SU-DHL-6 (cell line): ENCODE results near the gene APOL3.

Source experiments
- H2AFZ ChIP-seq: fragments of 200-600 bp; sonication (generic); 2 replicates; pipeline ENCODE4 v1.6.1; 2014; ENCODE audit warnings: low read depth, mild to moderate bottlenecking, moderate library complexity, mixed read lengths, antibody characterized with exemption, low read length; ENCODE audit not compliant: severe bottlenecking
- H3F3A ChIP-seq: fragments of 200-600 bp; shearing (Covaris generic); 2 replicates; pipeline ENCODE4 v1.6.0; 2016; ENCODE audit warnings: antibody characterized with exemption, mild to moderate bottlenecking; ENCODE audit not compliant: insufficient read depth
- H3K27ac ChIP-seq: fragments of 200-600 bp; sonication (generic); 2 replicates; pipeline ENCODE4 v1.5.1; 2016; ENCODE audit warnings: low read depth, mild to moderate bottlenecking, low read length, moderate library complexity, mixed read lengths
- H3K27me3 ChIP-seq: fragments of 200-600 bp; sonication (generic), shearing (Covaris generic); 2 replicates; pipeline ENCODE4 v1.6.0; 2014; ENCODE audit warnings: mild to moderate bottlenecking, low read length
- H3K36me3 ChIP-seq: fragments of 200-600 bp; sonication (generic); 2 replicates; pipeline ENCODE4 v1.6.1; 2014; ENCODE audit warnings: mild to moderate bottlenecking, low read length, mixed read lengths
- H3K4me2 ChIP-seq: fragments of 300-600, 200-600 bp; shearing (Covaris generic), sonication (generic); 2 replicates; pipeline ENCODE4 v1.6.0; 2014; ENCODE audit warnings: low read length, low read depth, mild to moderate bottlenecking; ENCODE audit not compliant: poor library complexity, severe bottlenecking
- H3K4me3 ChIP-seq: fragments of 200-600 bp; sonication (generic); 2 replicates; pipeline ENCODE4 v1.5.1; 2014; ENCODE audit warnings: antibody characterized with exemption, low read length, mild to moderate bottlenecking, mixed read lengths; ENCODE audit not compliant: insufficient read depth, poor library complexity, severe bottlenecking
- H3K79me2 ChIP-seq: fragments of 200-600 bp; sonication (generic); 2 replicates; pipeline ENCODE4 v1.6.1; 2014; ENCODE audit warnings: mild to moderate bottlenecking, low read length, moderate library complexity; ENCODE audit not compliant: insufficient read depth
- H3K9ac ChIP-seq: fragments of 200-600 bp; sonication (generic); 2 replicates; pipeline ENCODE4 v1.7.0; 2014; ENCODE audit warnings: mild to moderate bottlenecking, low read length
- H3K9me2 ChIP-seq: fragments of 200-600 bp; sonication (generic); replicated peaks from 2 replicates; pipeline ENCODE4 v1.6.1; 2014; ENCODE audit warnings: low read length; ENCODE audit not compliant: insufficient read depth
- H3K9me3 ChIP-seq: fragments of 200-600 bp; sonication (generic); 2 replicates; pipeline ENCODE4 v1.6.1; 2014; ENCODE audit warnings: low read length, mixed read lengths; ENCODE audit not compliant: insufficient read depth
- H4K20me1 ChIP-seq: fragments of 200-600 bp; sonication (generic); 2 replicates; pipeline ENCODE4 v1.6.1; 2014; ENCODE audit warnings: low read depth, mild to moderate bottlenecking, antibody characterized with exemption, low read length, moderate library complexity, mixed read lengths
- EZH2phosphoT487 ChIP-seq: fragments of 200-600 bp; sonication (generic), shearing (Covaris generic); conservative IDR thresholded peaks from 2 replicates; pipeline ENCODE4 v1.6.1; 2018; ENCODE audit warnings: mild to moderate bottlenecking, antibody characterized with exemption, low read length, moderate library complexity, mixed read lengths
- TF ChIP-seq, protein P1 (sequence below): fragments of 200-600 bp; sonication (generic); IDR thresholded peaks from one replicate; pipeline ENCODE4 v1.5.1; 2017; ENCODE audit warnings: antibody characterized with exemption, mild to moderate bottlenecking, low read length, moderate library complexity; ENCODE audit not compliant: insufficient read depth, poor library complexity, severe bottlenecking

Gene APOL3

DNA sequence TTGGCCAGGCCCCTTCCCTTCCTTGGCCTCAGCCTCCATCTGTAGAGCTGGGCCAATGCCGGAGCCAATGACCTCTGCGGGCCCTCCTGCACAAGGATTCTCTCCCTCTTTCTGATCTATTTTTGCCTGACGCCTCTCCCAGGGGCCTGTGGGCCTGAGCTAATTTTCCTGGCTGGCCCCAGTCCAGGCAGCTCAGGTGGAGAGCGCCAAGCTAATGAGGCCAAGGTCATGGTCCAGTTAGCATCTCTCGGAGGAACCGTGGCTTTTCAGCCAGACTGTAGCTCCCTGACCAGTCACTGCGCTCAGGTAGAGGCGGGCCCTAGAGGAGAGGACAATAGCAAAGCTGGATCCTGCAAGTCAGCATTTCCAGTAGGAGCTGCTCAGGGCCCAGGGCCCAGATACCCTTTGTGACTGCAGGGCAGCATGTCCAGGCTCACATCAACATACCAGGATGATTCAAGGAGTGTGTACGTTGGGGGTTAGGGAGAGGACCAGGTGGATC, 43.5 kb downstream of the APOL3 start:
- no peak overlapping the region for H3K4me2 ChIP-seq
- H2AFZ ChIP-seq: no peak overlapping the region
- H4K20me1 ChIP-seq: no peaks in the 10 kb centered on the region
- H3K79me2 ChIP-seq: no peaks in the 10 kb centered on the region
- no peaks in the 10 kb centered on the region for H3K9me3 ChIP-seq
- no peak overlapping the region for H3K27ac ChIP-seq
- no peaks in the 10 kb centered on the region for H3K9me2 ChIP-seq
- TF ChIP-seq, protein P1, sequence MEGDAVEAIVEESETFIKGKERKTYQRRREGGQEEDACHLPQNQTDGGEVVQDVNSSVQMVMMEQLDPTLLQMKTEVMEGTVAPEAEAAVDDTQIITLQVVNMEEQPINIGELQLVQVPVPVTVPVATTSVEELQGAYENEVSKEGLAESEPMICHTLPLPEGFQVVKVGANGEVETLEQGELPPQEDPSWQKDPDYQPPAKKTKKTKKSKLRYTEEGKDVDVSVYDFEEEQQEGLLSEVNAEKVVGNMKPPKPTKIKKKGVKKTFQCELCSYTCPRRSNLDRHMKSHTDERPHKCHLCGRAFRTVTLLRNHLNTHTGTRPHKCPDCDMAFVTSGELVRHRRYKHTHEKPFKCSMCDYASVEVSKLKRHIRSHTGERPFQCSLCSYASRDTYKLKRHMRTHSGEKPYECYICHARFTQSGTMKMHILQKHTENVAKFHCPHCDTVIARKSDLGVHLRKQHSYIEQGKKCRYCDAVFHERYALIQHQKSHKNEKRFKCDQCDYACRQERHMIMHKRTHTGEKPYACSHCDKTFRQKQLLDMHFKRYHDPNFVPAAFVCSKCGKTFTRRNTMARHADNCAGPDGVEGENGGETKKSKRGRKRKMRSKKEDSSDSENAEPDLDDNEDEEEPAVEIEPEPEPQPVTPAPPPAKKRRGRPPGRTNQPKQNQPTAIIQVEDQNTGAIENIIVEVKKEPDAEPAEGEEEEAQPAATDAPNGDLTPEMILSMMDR: no peak
- no peak for TF ChIP-seq EZH2phosphoT487
- no peak overlapping the region for H3K4me3 ChIP-seq
- H3K36me3 ChIP-seq: no peaks in the 10 kb centered on the region
- no peaks in the 10 kb centered on the region for H3K27me3 ChIP-seq
- no peak overlapping the region for H3K9ac ChIP-seq
- H3F3A ChIP-seq: no peaks in the 10 kb centered on the region

DNA sequence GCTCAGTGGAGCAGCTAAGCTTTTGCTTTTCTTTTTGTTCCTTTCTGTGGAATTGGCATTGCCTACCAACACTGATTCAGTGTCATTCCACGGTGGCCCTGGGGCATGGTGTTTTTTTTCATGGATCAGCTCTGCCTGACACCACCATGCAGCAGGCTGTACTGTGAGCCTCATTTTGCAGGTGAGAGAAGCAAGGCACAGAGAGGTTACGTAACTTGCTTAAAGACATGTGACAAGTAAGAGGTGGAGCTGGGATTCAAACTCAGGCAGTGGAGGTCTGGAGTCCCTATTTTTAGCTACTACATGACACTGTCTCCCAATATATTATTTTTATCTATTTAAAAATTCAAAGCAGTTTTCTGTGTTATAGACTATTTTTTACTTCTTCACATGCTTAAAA, 44.4 kb downstream of the APOL3 start:
- no peaks in the 10 kb centered on the region for H3K9me2 ChIP-seq
- H2AFZ ChIP-seq: no peak overlapping the region
- no peaks in the 10 kb centered on the region for H3K79me2 ChIP-seq
- no peak for TF ChIP-seq EZH2phosphoT487
- TF ChIP-seq, protein P1: no peak
- no peaks in the 10 kb centered on the region for H3K9me3 ChIP-seq
- no peaks in the 10 kb centered on the region for H3F3A ChIP-seq
- no peaks in the 10 kb centered on the region for H4K20me1 ChIP-seq
- no peak overlapping the region for H3K4me3 ChIP-seq
- no peak overlapping the region for H3K27ac ChIP-seq
- H3K36me3 ChIP-seq: no peaks in the 10 kb centered on the region
- no peak overlapping the region for H3K4me2 ChIP-seq
- H3K27me3 ChIP-seq: no peaks in the 10 kb centered on the region
- H3K9ac ChIP-seq: no peak overlapping the region

DNA sequence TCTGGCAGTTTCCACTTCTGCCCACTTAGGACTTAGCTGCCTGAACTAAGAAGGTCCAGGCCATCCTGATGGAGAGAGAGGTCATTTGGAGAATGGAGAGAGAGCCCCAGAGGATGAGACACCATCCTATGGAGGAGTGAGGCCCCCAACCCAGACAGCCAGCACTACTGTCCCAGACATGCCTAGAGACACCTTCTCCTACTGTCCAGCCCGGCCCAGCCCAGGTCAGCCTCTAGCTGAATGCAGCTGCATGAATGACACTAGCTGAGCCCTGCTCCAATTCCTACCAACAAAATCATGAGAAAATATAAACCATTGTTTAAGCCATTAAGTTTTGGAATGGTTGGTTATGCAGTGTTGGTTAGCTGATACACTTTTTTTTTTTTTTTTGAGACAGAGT, 47.4 kb downstream of the APOL3 start:
- Histone ChIP-seq H3K79me2 (no peaks in the 10 kb centered on the region), H2AFZ (no peak overlapping the region), H3F3A (no peaks in the 10 kb centered on the region), H3K4me2 (no peak overlapping the region), H3K4me3 (no peak overlapping the region), H4K20me1 (no peaks in the 10 kb centered on the region), H3K27me3 (no peaks in the 10 kb centered on the region), H3K9ac (no peak overlapping the region), H3K9me2 (no peaks in the 10 kb centered on the region), H3K27ac (no peak overlapping the region), H3K9me3 (no peaks in the 10 kb centered on the region), H3K36me3 (no peaks in the 10 kb centered on the region)
- no peak for TF ChIP-seq EZH2phosphoT487
- TF ChIP-seq, protein P1: no peak
